ENCODE results near the gene CTDP1. TPM values are rescaled to one million over a fixed set of nuclear protein-coding genes. Genes with fewer than 3 reads are reported as not detected.

Gene CTDP1
- polyA plus RNA-seq, 3 donors, result 10.5 to 15.5 (median 15.4) TPM

DNA sequence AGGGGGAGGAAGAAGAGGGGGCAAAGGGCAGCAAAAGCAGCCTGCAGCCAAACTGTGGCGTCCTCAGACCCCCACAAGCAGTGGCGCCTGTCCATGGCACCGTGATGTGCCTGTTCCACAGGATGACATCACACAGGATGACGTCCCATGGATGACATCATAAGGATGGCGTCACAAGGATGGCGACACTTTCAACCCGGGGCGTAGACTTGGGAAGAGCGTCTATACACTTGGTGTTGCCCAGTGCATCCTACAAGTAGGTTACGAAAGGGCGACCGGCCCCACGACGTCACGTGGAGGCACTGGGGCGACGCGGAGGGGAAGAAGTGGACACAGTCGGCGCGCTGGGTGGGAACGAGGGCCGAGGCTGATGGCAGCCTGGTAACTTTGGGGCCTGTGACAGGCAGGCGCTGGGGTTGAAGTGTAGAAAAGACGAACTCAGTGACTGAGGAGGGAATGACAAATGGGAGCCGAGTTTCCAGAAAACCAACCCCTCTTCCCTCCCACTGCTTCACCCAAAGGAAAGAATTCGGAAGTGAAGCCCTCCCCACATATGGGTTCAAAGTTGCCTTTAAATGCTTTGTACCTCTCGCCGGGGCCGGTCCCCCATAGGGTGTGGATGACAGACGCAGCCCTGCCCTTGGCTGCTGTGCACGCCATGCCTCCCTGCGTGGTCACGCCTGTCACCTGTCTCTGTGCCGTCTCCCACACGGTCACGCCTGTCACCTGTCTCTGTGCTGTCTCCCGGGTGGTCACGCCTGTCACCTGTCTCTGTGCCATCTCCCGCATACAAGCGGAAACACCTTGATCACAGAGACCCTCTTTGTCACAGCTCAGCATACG, 104.7 kb downstream of the CTDP1 start:
- no peak for DNase-seq (ENCODE audit: extremely low read depth in 1 of 11, low read depth in 9 of 11, low spot score in 4 of 11)

DNA sequence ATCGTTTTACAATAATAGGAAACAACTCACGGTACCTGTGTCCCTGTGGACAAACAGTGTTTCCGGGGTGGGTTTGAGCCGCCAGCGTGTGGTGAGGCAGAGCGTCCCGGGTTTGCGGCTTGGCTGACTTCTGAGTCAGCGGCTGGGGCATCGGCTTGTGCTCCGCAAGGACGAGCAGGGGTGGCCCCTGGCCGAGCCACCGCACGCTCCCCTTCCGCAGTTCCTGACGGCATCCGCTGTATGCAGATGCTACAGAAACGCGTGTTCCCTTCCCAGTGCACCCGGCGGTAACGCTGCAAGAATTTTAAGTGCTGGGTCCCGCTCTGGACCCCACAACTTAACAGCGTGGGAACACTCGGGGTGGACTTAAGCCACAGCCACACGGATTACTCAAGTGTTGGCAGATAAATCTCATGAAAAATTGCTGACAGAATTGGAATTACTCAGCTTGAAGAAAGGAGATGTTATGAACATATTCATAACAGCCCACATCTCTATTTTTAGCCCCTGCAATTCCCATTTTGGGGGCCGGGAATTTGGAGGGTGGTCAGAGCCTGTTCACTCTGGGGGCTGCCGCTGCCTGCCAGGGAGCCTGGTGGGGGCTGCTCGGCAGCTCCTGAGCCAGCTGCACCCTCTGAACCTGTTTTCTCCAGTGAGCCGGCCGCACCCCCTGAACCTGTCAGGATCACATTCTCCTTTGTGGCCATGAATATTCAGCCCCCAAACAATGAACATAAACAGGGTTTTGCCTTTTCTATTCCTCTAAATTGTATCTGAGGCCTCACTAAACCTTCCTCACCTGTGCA, 105.6 kb downstream of the CTDP1 start:
- DNase-seq (ENCODE audit: extremely low read depth in 1 of 11, low read depth in 9 of 11, low spot score in 4 of 11), result no peak

- no peak for DNase-seq (ENCODE audit: extremely low read depth in 1 of 11, low read depth in 9 of 11, low spot score in 4 of 11)
Measured at GRCh38 chr18:79785831-79786230, 106.2 kb downstream of the CTDP1 start.

DNA sequence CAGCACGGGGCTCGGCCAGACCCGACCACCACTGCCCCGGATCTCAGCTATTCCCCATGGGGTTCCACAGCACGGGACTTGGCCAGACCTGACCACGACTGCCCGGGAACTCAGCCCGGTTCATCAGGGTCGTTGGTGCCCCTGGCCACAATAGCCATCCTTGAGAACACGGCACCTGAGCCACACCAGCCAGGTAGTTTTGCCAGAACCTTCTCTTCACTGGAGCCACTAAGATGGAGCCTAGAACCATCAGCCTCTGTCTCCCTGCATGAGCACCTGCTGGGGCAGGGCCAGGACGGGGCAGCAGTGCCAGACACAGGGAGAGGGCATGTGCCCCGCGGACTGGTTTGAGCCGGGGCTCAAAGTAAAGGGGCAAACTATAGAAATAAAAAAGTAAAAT, 106.7 kb downstream of the CTDP1 start:
- DNase-seq (ENCODE audit: extremely low read depth in 1 of 11, low read depth in 9 of 11, low spot score in 4 of 11), result no peak

- DNase-seq (ENCODE audit: extremely low read depth in 1 of 11, low read depth in 9 of 11, low spot score in 4 of 11), result no peak
Measured at GRCh38 chr18:79786786-79787526, 107.4 kb downstream of the CTDP1 start.

- DNase-seq (ENCODE audit: extremely low read depth in 1 of 11, low read depth in 9 of 11, low spot score in 4 of 11), result no peak
Measured at GRCh38 chr18:79787527-79787864, 107.9 kb downstream of the CTDP1 start.

GRCh38 chr18:79787865-79788733, 108.5 kb downstream of the CTDP1 start:
- DNase-seq (ENCODE audit: extremely low read depth in 1 of 11, low read depth in 9 of 11, low spot score in 4 of 11), result no peak

DNA sequence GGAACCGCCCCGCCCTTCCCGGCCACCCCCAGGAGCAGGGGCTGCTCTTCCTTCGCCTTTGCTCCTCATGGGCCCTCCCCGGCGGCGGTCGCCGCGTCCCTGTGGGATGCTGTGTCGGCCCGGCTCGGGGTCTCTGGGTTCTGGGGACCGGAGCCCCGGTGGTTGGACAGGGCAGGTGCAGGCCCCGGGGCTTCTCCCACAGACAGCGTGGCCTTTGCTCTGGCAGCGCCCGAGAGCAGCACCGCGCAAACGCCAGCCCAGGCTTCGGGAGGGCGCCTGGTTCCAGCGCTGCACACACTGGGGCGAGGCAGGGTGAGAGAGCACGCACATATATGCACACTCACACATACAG, 109.1 kb downstream of the CTDP1 start:
- DNase-seq (ENCODE audit: extremely low read depth in 1 of 11, low read depth in 9 of 11, low spot score in 4 of 11), result no peak

- DNase-seq (ENCODE audit: extremely low read depth in 1 of 11, low read depth in 9 of 11, low spot score in 4 of 11), result no peak
Measured at GRCh38 chr18:79789091-79789891, 109.7 kb downstream of the CTDP1 start.

GRCh38 chr18:79789901-79790890, 110.6 kb downstream of the CTDP1 start:
- no peak for DNase-seq (ENCODE audit: extremely low read depth in 1 of 11, low read depth in 9 of 11, low spot score in 4 of 11)

DNA sequence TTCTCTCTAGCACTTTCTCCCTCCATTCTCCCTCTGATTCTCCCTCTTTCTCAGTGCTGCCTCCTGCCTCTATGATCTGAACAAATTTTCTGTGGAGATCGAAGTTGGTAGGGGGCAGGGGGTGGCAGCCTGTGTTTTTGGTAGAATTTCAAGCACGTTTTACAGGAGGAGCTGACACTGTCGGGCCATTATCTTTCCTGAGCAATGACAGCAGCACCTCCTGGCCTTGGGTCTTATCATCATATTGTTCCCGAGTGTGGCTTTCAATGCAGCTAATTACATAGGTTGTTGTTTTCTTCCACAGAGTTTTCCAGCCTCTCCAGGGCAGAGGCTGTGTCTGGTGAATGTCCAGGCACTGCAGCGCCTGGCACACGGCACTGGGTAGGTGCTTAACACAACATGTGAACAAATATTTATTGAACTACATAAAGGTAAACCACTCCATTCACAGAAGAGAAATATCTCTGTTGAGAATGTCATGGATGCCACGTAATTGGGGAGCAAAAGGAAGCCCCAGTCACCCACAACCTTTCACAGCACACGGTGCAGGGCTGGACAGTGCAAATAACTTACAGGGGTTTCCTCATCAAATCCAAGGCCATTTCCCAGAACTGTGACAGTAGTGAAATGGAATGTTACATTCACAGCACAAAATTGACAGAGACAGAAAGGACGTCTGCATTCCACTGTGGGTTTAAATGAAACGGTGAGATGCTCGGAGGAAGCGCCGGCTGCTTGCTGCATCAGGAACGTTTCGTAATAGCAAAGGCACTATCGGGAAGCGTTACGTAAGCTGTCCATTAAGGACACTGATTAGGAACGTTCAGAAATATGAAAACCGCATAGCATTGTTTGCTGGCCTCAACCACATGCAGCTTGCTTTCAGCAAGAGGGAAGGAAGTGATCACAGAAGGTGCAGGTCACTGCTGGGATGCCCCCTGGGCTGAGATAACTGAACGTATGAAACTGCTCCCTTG, 111.7 kb downstream of the CTDP1 start:
- no peak for DNase-seq (ENCODE audit: extremely low read depth in 1 of 11, low read depth in 9 of 11, low spot score in 4 of 11)

GRCh38 chr18:79792096-79792987, 112.7 kb downstream of the CTDP1 start:
- no peak for DNase-seq (ENCODE audit: extremely low read depth in 1 of 11, low read depth in 9 of 11, low spot score in 4 of 11)

- no peak for DNase-seq (ENCODE audit: extremely low read depth in 1 of 11, low read depth in 9 of 11, low spot score in 4 of 11)
Measured at GRCh38 chr18:79792988-79793355, 113.4 kb downstream of the CTDP1 start.

DNA sequence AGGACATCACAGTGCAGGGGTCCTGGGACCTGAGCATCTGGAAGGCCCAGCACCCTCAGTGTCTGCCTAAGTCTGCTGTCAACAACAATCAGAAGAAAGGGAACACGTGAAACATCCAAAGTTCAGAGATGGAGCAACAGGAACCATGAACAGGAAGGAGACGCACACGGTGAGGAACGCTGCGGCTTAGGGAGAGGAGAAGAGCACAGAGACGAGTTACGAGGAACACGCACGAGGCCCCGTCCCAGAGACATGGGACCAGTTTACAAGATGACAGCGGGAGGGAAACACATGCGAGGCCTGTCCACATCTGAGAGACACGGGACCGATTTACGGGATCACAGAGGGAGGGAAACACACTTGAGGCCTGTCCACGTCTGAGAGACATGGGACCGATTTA, 115.2 kb downstream of the CTDP1 start:
- no peak for DNase-seq (ENCODE audit: extremely low read depth in 1 of 11, low read depth in 9 of 11, low spot score in 4 of 11)

DNA sequence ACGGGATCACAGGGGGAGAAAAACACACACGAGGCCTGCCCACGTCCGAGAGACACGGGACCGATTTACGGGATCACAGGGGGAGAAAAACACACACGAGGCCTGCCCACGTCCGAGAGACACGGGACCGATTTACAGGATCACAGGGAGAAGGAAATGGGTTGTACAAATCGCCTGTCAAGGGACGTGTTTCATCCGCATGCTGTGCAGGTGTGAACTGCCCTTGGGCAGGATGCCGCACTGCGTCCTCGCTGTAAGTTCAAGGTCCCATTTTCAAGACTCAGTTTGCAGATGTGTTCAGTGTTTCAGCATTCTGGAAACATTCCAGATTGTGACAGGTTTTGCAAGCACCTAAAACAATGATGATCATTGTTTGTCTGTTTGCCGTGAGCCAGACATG, 115.8 kb downstream of the CTDP1 start:
- DNase-seq (ENCODE audit: extremely low read depth in 1 of 11, low read depth in 9 of 11, low spot score in 4 of 11), result no peak
